SW480 (cell line): ENCODE results near the gene PPP1R36.
"Not testable (repeated sequence)": the region's sequence is repeated elsewhere in the genome, so short reads cannot be mapped to it uniquely, and the experiment has no call there.

Experiments
- DNase-seq: peaks from one replicate; pipeline ENCODE4 v3.0.0-alpha.2; 2016; ENCODE audit warnings: low spot score

PPP1R36 gene, protein sequence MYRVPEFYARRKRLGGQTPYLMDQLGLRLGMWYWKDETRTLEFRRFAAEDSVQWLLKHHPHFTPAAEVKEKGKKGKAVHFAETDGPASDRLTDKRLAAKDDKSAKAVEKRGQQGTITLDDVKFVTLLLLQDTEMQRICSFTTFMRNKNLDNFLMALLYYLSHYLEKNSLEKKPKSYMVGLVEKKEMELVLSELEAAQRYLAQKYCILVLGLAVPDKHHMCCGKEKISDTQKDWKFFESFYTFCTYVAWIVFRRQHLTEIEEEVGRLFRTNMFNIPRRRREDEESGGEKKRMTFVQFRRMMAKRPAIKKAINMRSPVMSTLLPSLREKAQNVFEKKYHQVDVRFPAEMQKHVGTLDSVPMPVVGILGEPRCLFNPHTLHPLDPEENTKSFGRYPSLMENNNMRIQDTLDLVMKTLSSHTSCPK

DNA sequence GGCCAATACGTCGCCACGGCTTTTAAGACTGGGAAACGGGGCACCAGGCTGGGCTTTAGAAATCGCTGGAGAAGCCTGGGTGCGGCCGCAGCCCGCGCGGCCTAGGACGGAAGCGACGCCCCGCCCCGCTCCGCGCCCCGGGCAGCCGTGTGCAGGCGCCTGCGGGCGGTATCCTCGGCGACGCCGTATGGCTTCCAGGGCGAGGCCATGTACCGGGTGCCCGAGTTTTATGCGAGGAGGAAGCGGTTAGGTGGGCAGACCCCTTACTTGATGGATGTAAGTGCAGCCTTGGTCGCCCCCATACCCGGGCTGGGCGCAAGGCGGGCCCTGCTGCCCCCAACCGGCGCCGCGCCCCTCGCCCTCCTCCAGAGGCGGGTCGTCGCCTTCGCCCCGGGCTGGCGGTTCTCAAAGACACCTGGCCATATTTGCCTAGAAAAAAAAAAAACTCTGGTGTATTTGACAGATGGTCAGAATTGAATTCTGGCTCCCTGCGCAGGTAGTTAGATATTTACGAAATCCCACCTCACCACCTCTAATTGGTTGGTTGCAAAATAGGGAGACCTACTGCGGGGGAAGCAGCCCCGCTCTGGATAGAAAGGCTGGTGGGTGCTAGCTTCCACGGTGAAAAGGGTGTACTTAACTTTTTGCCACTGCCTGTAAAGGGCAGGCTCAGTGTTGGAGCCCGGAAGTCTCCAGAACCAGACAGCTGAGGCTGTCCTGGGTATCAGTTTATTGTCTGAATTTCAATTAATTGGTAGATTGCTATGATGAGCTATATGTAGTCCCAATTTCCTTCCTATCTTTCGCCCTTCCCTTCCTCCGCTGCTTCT, at the start of gene PPP1R36:
Gene PPP1R36, plus strand, starts transcription at position 171 of the 830 bp plus-strand sequence. Its CDS starts 37 bp downstream, at position 208.
- peak; percentile 67 for DNase-seq

DNA sequence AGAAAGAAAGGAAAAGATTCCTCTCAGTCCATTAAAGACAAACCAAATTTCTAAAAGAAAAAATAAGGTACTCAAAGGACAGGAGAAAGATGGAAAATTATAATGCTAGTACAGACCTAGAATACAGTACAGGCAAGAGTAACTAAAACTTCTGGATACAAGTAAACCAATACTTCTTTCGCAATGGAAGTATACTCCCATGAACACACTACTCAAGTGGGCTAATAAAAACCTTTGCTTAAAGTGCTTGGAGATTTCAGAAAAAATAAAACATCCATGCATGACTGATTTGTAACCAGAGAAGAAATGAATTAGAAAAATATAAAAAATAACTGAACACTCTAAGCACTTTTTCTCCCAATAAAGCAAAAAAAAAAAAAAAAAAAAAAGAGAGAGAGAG, 49.7 kb upstream of the PPP1R36 start:
- DNase-seq: no peak

DNA sequence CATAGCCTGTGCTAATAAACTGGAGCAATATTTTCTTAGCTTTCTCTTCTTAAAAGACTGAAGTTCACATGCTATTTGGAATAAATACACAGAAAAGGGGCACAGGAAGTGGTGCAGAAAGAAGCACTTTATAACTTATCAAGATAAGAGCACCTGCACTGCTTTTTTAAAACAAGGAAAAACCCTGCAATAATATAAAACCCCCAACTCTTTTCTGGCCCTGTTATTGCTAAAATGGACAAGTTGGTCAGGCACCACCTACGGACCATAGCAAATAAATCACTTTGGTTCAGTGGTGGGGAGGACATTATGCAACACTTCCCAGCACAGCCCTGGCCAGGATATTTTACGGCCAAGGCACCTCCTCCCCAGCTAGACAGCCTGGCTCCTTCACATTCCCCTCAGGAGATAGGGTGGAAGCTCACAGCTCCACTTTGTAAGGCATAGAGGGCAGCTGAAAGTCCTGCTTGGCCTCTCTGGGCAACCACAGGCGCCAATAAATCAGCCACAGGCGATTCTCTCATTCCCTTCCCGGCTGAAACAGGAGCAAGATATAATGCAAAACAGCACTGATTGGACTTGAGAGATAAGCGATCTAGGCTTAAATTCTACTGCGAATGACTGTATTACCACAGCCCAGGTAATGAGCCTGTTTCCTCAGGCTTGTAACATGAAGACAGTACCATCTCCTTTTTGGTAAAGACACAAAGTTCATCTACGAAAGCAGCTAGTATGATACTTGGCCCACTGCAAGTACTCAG, 48.2 kb upstream of the PPP1R36 start:
- DNase-seq: peak; percentile 26

DNA sequence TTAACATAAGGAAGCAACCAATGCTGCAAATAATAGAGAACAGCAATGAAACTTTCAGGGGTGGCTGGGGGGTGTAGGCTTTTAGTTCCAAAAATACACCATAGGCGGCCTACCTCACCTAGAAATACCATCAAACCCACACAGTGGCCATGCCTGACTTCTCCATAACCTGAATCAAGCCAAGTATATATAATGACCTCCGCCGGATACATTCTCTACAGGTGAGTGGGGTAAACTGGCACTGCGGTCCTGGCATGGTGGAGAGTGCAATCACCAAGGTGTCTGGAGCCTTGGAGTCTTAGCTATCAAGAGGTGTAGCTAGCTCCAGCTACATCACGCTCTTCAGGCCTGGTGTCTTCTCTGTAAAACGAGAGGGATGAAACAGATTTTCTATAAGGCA, 47.3 kb upstream of the PPP1R36 start:
- DNase-seq: peak; percentile 46

DNA sequence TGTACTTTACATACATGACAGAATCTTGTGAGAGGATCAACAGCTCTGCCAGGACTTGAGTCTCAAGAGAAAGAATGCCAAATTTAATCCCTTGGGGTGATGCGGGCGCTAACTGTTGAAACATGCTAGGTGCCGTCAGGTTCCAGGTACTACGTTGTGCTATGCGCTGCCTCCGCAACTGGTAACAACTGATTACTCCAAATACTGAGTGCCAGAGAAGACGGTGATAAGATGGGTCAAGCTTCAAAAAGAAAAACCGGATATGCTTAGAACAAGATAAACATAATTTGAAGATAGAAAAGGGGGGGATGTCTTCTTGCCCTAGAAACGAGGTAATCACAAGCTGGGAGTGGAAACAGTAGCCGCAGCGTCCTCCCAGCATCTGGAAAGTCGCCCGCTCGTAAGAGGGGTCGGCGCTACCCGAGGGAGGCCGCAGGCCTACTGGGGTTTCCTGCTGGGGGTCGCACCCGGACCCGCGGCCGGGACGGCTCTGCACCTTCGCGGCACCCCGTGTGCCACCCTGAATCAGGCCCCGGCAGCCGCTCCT, 46.8 kb upstream of the PPP1R36 start:
- peak; percentile 22 for DNase-seq

DNA sequence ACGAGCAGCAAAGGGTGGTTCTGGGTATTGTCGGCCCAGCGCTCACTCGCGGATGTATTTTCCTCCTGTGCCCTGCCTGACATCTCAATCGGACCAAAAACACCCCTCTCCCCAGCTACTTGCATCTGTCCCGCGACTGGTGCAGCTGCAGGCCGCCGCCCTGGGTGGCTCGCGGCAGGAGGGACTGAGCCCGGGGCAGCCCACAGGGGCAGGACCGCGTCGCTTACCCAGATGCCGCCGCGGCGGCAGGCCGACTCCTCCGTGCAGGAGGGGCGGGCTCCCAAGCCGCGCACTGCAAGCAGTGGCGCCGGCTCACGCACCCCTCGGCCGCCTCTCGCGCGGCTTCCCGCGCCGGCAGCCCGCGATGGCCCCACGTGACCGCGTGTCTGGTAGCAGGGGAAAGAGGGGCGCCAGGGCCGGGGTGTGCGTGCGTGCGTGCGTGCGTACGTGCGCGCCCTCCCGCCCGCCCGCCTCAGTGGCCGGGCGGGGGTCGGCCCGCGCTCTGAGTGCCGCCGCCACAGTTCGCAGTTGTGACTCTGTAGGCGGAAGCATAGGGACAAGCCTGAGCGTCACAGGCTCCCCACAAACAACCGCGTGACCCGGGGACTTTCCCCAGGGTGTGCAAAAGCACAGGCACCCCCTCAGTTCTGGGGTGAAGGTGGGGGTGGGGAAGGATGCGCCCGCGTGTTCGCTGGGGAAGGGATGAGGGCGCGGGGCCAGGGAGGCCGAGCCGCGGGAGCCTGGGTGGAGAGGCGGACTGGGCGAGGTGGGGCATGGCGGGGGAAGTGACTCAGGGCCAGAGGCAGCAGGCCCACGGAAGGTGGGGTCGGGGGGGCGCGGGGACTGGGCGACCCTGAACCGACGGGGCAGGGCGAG, 46.1 kb upstream of the PPP1R36 start, which contains the start of gene ZBTB25:
Gene ZBTB25, minus strand, starts transcription at position 405 of the 876 bp plus-strand sequence. CDS start 13,305 bp downstream, outside the sequence.
- peak; percentile 83 for DNase-seq

DNA sequence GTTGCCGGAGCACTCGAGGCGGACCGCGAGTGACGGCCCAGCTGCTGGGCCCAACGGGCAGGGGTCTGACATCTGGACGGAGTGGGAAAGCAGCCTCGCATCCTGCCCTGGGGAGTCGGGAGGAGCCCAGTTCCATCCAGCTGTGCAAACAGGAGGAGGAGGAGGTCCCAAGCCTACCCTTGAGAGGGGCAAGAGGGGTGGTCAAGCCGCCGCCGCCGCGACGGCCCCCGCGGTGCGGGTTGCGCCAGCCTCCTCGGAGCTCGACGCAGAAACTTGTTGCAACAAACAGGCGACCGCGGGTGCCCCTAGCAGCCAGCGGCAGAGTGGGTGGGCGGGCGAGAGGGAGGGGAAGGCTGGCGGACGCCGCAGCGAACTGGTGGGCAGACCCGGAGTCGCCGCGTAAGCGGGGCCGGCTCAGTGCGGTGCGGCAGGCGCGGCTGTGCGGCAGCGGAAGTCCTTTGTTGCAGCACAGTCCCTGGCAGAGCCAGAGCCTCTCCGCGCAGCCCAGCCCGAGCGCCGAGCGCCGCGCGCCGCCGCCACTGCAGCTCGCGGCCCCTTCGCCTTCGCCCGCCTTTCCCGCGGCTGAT, 45.4 kb upstream of the PPP1R36 start, which contains the start of gene ZBTB1:
Gene ZBTB1, plus strand, starts transcription at position 461 of the 587 bp plus-strand sequence. CDS start 16,735 bp downstream, outside the sequence.
- peak; percentile 87 for DNase-seq

DNA sequence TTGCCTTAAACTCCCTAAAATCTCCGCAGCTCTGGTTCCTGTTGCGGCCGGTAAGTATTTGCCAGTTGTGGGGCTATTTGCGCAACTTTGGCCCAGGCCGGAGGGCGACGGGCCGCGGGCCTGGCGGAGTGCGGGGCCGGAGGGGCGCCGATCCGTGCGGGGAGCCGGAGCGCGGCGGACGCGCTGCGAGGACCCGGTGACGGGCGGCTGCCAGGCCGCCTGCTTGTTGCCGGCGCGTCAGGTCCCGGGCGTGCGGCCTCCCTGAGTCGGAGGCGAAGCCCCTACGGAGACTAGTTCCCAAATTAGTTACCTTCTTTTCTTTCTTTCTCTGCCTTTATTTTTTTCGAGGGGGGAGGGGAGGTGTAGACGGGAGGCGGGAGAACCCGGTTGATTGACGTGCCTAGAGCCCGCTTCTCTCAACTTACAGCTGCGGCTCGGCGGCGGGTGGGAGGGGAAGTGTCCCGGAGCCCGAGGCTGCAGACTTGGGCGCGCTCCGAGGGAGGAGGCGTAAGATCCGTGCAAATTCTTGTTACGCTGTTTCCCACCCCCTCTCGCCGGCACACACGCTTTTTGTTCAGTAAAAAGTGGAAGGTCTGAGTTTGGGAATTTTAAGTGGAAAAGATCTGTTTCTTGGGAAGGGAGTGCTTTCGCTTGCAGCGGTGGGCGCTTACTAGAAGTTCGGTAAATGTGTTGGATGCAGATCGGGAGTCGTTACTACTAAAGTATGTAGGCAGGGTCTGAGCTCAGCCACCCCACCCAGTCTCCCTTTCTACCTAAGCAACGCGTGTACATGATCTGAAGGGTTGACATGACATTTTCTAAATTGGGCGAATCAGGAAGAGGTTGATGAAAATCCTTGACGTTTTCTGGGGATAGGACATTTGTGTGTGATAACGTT, 44.6 kb upstream of the PPP1R36 start:
- DNase-seq: peak; percentile 85

DNA sequence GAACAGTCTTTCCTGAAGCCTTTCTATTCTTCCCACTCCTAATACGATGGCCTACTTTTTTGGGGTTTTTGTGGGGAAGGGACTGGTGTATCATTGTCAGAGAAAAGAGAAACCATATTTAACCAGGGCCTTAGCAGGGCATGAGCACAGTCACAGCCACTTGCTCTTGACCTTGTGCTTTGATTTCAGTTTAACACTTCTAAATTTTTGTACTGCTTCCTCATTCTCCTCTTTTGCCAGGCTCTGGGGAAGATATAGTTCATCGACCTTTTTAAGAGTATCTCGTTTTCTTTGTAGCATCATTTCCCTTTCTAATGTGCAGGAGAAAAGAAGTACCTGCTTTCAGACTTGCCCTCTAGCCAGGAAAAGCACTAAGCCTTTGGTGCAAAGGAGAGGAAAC, 43.0 kb upstream of the PPP1R36 start:
- no peak for DNase-seq

DNA sequence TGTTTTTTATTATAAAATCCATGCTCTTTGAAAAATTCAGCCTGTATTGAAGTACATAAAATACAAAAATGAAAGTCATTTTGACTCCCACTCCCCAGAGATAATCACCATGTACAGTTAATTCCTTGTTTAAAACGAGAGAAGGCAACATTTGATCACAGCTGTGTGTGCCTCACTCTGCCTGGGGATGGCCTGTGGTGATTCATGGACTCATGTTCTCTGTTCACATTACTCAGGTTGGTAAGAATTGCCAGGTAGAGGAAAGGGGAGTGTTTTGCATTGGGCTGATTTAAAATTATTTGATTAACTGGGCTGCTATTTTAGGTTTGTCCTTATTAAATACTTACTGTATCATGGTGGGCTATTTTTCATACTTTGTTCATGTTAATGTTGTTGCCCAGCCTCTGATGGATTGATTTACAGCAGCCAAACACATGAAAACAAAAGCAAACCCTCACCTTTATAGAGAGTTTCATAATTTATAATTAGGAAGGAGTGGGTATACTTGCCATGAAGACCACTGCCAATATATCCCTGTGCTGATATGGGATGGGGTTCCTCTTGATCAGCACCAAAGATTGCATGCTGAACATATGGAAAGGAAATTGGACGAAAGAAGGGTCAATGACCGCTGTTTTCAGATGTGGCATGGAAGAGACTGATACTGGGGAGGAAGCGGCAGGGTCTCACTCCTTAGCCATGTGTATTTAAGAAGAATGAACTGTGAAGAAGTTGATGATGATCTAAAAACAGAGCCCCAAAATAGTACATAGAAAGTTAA, 42.2 kb upstream of the PPP1R36 start:
- no peak for DNase-seq

DNA sequence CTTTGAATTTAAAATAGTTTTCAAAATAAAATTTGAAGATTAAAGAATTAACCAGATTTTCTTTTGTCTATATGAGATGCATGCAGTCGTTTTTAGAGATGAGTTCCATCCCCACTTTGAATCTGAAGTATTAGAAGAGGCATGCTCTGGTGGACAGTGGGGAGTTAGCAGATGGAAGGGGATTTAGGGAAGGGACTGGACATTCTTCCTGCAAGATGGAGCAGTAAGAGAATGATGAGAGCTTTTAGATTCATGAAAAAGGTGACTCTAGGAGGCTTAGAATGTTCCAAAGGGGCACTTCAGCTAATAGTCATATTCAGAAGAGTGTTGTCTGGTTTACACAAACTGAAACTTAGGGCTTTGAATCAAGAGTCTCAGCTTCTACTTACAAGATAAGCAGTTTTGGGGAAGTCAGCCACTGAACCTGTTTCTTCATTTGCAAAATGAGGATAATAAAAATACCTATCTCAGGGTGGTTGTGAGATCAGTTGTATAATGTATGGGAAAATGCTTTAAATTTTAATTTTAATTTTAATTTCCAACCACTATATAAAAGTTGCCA, 41.5 kb upstream of the PPP1R36 start:
- DNase-seq: no peak

DNA sequence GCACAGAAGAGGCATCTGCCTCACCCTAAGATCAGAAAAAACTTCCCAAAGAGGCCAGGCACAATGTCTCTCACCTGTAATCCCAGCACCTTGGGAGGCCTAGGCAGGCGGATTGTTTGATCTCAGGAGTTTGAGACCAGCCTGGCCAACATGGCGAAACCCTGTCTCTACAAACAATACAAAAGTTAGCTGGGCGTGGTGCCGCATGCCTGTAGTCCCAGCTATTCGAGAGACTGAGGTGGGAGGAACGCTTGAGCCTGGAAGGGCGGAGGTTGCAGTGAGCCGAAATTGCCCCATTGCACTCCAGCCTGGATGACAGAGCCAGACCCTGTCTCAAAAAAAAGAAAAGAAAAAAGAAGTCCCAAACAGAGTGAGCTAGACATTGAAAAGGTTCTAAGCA, 40.7 kb upstream of the PPP1R36 start:
- DNase-seq: no peak

DNA sequence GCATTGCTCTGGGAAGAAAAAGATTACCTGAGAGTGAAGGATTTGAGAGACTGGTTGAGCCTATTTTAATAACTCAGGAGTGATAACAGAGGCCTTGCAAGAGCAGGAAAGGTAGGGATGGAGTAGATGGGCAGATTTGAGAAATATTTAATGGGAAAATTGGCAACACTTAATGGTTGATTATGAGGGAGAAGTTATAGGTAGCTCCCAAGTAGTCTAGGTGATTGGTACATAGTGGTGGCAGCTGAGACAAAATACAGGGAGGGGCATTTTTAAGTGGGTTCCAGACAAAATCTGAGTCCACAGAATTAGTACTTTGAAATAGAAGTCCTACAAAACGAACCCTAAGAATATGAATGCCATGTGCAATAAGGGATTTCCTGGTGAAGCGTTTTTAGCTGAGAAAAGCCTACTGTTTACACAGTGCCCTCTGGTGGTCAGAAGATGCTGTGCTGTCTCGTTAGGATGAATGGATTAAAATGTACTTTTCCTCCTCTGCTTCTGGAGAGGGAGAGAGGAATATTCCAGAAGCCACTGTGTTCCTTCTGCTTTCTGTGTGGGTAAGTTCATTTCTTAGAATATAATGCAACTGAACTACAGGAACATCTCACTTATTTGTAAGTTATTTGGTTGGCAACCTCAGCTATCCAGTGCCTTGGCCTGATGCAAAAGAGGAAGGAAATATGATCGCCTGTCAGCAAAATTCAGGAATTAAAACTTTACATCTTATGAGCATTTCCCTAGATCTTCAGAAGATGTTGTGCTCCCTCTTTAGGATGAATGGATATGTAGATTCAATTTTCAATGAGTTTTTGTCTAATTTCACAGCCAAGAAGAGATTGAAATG, 38.7 kb upstream of the PPP1R36 start:
- DNase-seq: peak; percentile 61

DNA sequence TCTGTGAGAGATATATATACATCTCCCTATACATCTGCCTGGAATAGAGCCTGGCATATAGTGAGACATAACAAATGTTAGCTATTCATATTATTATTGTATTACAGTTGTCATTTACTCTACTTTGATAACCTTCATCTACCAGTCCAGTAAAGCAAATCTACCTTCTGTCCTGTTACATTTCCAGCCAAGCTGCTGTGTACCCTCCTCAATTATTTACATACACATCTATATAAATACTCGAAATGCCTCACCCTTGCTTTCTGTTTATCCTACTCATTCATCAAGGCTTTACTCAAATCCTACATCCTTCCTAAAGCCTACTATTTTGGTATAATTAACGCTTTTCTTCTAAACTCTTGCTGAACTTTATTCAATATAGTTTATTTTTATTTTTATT, 36.5 kb upstream of the PPP1R36 start:
- DNase-seq: no peak

DNA sequence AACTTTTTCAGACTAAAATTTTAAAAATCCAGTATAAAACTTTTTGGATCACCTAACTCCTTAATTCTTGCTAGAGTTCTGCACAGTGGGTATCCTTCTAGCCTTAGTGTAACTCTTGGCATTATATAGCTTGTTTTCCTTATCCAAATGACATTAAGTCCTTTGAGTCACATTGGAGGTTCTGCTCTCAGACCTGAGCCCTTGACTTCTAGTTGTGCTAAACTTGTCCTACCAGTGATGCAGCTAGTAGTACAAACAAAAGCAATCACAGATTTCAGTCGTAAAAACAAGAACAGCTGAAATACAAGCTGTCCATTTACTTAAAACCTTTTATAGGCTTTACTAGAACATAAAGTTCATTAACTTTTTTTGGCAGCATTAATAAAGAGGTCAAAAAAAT, 34.7 kb upstream of the PPP1R36 start:
- no peak for DNase-seq

DNA sequence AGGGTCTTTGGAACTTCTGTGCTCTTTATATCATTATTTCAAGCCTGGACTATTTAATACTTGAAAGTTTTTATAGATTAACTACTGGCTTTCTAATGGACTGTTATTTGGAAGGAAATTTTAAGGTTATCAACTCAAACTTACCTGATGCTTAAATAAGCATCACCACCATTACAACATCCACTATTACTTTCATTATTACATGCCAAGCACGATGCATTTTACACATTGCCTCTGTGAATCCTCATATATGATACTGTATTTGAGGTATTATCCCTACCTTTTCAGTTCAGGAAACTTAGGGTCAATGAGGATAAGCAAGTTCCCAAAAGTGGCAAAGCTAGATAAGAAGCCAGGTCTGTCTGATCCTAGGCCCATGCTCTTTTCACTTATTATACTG, 32.8 kb upstream of the PPP1R36 start:
- no peak for DNase-seq

DNA sequence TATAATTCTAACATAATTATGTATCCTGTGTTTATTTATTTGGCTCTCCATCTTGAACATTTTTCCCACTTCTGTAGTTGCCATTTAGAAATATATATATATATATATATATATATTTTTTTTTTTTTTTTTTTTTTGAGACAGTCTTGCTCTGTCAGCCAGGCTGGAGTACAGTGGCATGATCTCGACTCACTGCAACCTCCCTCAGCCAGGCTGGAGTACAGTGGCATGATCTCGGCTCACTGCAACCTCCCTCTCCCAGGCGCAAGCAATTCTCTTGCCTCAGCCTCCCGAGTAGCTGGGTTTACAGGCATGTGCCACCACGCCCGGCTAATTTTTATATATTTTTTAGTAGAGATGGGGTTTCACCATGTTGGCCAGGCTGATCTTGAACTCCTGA, 32.1 kb upstream of the PPP1R36 start:
- DNase-seq: not testable (repeated sequence)
